ENCODE data around the gene SPAM1. TPM values are rescaled to one million over a fixed set of nuclear protein-coding genes. Genes with fewer than 3 reads are reported as not detected.
A peak's percentile ranks its signal among the peaks of the same experiment; 100 is the strongest.

The SPAM1 gene
- total RNA-seq, 3 donors from 2014 or later, result not detected

- Histone ChIP-seq H3K4me3 (no peak overlapping the region), H3K9me3 (peaks cover 14% of the 10 kb centered on the region), H3K4me1 (ENCODE audit: low read depth) (no peaks in the 10 kb centered on the region), H3K36me3 (ENCODE audit: low read depth) (no peaks in the 10 kb centered on the region)
- ATAC-seq (peak; percentile 76), DNase-seq (no peak)
- TF ChIP-seq CTCF (IDR thresholded peaks at IDR 0.05), result no peak
- intact Hi-C loops (cut with DNase I, micrococcal nuclease), result no loop called here
These were observed 11.3 kb downstream of the SPAM1 start for GRCh38 chr7:123936388-123936787.

- peak; percentile 39 for ATAC-seq
- H3K4me3 ChIP-seq, result no peak overlapping the region
- no peak for TF ChIP-seq CTCF (IDR thresholded peaks at IDR 0.05)
These were observed 14.7 kb downstream of the SPAM1 start for GRCh38 chr7:123939784-123940183.

GRCh38 chr7:123941391-123942180 is 16.5 kb downstream of the SPAM1 start:
- H3K4me1 ChIP-seq (ENCODE audit: low read depth), result no peaks in the 10 kb centered on the region
- intact Hi-C loops (cut with DNase I, micrococcal nuclease), result no loop called here
- H3K4me3 ChIP-seq, result no peak overlapping the region
- no peaks in the 10 kb centered on the region for H3K36me3 ChIP-seq (ENCODE audit: low read depth)
- DNase-seq (no peak), ATAC-seq (no peak)
- no peaks in the 10 kb centered on the region for H3K9me3 ChIP-seq
- TF ChIP-seq CTCF (IDR thresholded peaks at IDR 0.05), result no peak

More at GRCh38 chr7:123939784-123940183, 14.7 kb downstream of the SPAM1 start:
- Histone ChIP-seq H3K9me3 (peaks cover 14% of the 10 kb centered on the region), H3K4me1 (ENCODE audit: low read depth) (no peaks in the 10 kb centered on the region), H3K36me3 (ENCODE audit: low read depth) (no peaks in the 10 kb centered on the region)
- intact Hi-C loops (cut with DNase I, micrococcal nuclease), result no loop called here
- DNase-seq, result no peak

- no peak for TF ChIP-seq CTCF (IDR thresholded peaks at IDR 0.05)
- Histone ChIP-seq H3K4me1 (ENCODE audit: low read depth) (no peaks in the 10 kb centered on the region), H3K36me3 (ENCODE audit: low read depth) (no peaks in the 10 kb centered on the region), H3K4me3 (no peak overlapping the region), H3K9me3 (no peaks in the 10 kb centered on the region)
- intact Hi-C loops (cut with DNase I, micrococcal nuclease), result no loop called here
- DNase-seq (no peak), ATAC-seq (no peak)
These were observed 19.4 kb downstream of the SPAM1 start for GRCh38 chr7:123944395-123944794.

GRCh38 chr7:123945938-123946337 is 20.9 kb downstream of the SPAM1 start:
- no peak for TF ChIP-seq CTCF (IDR thresholded peaks at IDR 0.05)
- intact Hi-C loops (cut with DNase I, micrococcal nuclease), result no loop called here
- Histone ChIP-seq H3K9me3 (no peaks in the 10 kb centered on the region), H3K4me3 (no peak overlapping the region), H3K36me3 (ENCODE audit: low read depth) (no peaks in the 10 kb centered on the region), H3K4me1 (ENCODE audit: low read depth) (no peaks in the 10 kb centered on the region)
- no peak for DNase-seq
- ATAC-seq, result no peak

All from mucosa of descending colon (tissue), 3 donors.